ENCODE data around the gene SGMS1. TPM values are rescaled to one million over a fixed set of nuclear protein-coding genes. Genes with fewer than 3 reads are reported as not detected.
"Not testable (repeated sequence)": the region's sequence is repeated elsewhere in the genome, so short reads cannot be mapped to it uniquely, and the experiment has no call there.

SGMS1 gene
- total RNA-seq, 1 experiment from 2014 or later = 31.8 TPM

- no peak for DNase-seq (ENCODE audit: low read depth)
Observed at GRCh38 chr10:50558371-50558770, 65.4 kb downstream of the SGMS1 start.

- no peak for DNase-seq (ENCODE audit: low read depth)
Observed at GRCh38 chr10:50557130-50557682, 66.5 kb downstream of the SGMS1 start.

- no peak for DNase-seq (ENCODE audit: low read depth)
Observed at GRCh38 chr10:50556237-50557120, 67.3 kb downstream of the SGMS1 start.

GRCh38 chr10:50554995-50555568 is 68.7 kb downstream of the SGMS1 start:
- DNase-seq (ENCODE audit: low read depth) = no peak

GRCh38 chr10:50554376-50554994 is 69.3 kb downstream of the SGMS1 start:
- no peak for DNase-seq (ENCODE audit: low read depth)

GRCh38 chr10:50552771-50553535 is 70.8 kb downstream of the SGMS1 start:
- DNase-seq (ENCODE audit: low read depth) = peak; percentile 46

- peak; percentile 23 for DNase-seq (ENCODE audit: low read depth)
Observed at GRCh38 chr10:50552308-50552707, 71.4 kb downstream of the SGMS1 start.

GRCh38 chr10:50551894-50552293 is 71.9 kb downstream of the SGMS1 start:
- no peak for DNase-seq (ENCODE audit: low read depth)

- DNase-seq (ENCODE audit: low read depth) = no peak
Observed at GRCh38 chr10:50550291-50550839, 73.4 kb downstream of the SGMS1 start.

- DNase-seq (ENCODE audit: low read depth) = not testable (repeated sequence)
Observed at GRCh38 chr10:50549186-50549585, 74.6 kb downstream of the SGMS1 start.

- DNase-seq (ENCODE audit: low read depth) = peak; percentile 28
Observed at GRCh38 chr10:50548481-50548880, 75.3 kb downstream of the SGMS1 start.

GRCh38 chr10:50546287-50546686 is 77.5 kb downstream of the SGMS1 start:
- DNase-seq (ENCODE audit: low read depth) = not testable (repeated sequence)

- no peak for DNase-seq (ENCODE audit: low read depth)
Observed at GRCh38 chr10:50545846-50546245, 77.9 kb downstream of the SGMS1 start.

GRCh38 chr10:50544857-50545429 is 78.8 kb downstream of the SGMS1 start:
- no peak for DNase-seq (ENCODE audit: low read depth)

GRCh38 chr10:50544095-50544856 is 79.5 kb downstream of the SGMS1 start:
- DNase-seq (ENCODE audit: low read depth) = no peak

GRCh38 chr10:50542871-50543270 is 80.9 kb downstream of the SGMS1 start:
- no peak for DNase-seq (ENCODE audit: low read depth)

GRCh38 chr10:50541921-50542320 is 81.8 kb downstream of the SGMS1 start:
- DNase-seq (ENCODE audit: low read depth) = no peak

- DNase-seq (ENCODE audit: low read depth) = no peak
Observed at GRCh38 chr10:50541317-50541716, 82.4 kb downstream of the SGMS1 start.

GRCh38 chr10:50540826-50541122 is 83.0 kb downstream of the SGMS1 start:
- no peak for DNase-seq (ENCODE audit: low read depth)

- DNase-seq (ENCODE audit: low read depth) = no peak
Observed at GRCh38 chr10:50540069-50540825, 83.5 kb downstream of the SGMS1 start.
